CD4-positive, CD25-positive, alpha-beta regulatory T cell (primary cell): ENCODE data around the gene CD8B. TPM values are rescaled to one million over a fixed set of nuclear protein-coding genes. Genes with fewer than 3 reads are reported as not detected.
A peak's percentile ranks its signal among the peaks of the same experiment; 100 is the strongest.

Source experiments
- ATAC-seq, 2 donors: fragments of 150-1000 bp; cut with Tn5 transposase; one replicate each; pipeline ENCODE4 v1.10.0; 2021; ENCODE audit warnings: low read depth in 2 of 2, moderate number of reproducible peaks in 2 of 2, moderate library complexity in 1 of 2
- DNase-seq, 3 donors: peaks; one replicate each; pipeline versions ENCODE4 v3.0.0 to v3.0.0-alpha.2; 2012 to 2022; ENCODE audit warnings: mixed read lengths in 1 of 3
- H3K27ac ChIP-seq: one replicate; pipeline ENCODE4 v1.7.0; 2013; ENCODE audit warnings: mild to moderate bottlenecking, low read length; ENCODE audit not compliant: insufficient read depth, poor library complexity, severe bottlenecking
- H3K27me3 ChIP-seq: one replicate; pipeline ENCODE4 v1.7.0; 2013; ENCODE audit warnings: low read length; ENCODE audit not compliant: control insufficient read depth, insufficient read depth
- H3K36me3 ChIP-seq: one replicate; pipeline ENCODE4 v1.7.0; 2013; ENCODE audit warnings: mild to moderate bottlenecking, low read length, moderate library complexity; ENCODE audit not compliant: control insufficient read depth, insufficient read depth
- H3K4me1 ChIP-seq: 2 replicates; pipeline ENCODE4 v1.7.0; 2013; ENCODE audit warnings: mild to moderate bottlenecking, low read length; ENCODE audit not compliant: insufficient read depth, control insufficient read depth, poor library complexity, severe bottlenecking
- H3K4me3 ChIP-seq: one replicate; pipeline ENCODE4 v1.7.0; 2013; ENCODE audit warnings: low read depth, mild to moderate bottlenecking, low read length, moderate library complexity
- H3K9me3 ChIP-seq, 2 experiments: 1 replicate in 1 of 2; 2 replicates in 1 of 2; pipeline ENCODE4 v1.7.0; 2013; ENCODE audit warnings: low read length in 2 of 2, mild to moderate bottlenecking in 1 of 2, moderate library complexity in 1 of 2; ENCODE audit not compliant: control insufficient read depth in 2 of 2
- H3K27ac Mint-ChIP-seq, 3 donors: one replicate each; pipeline ENCODE4 v1.8.0; 2020 to 2022; ENCODE audit warnings: mild to moderate bottlenecking in 3 of 3, mixed read lengths in 3 of 3, moderate library complexity in 2 of 3
- H3K27me3 Mint-ChIP-seq: one replicate; pipeline ENCODE4 v1.8.0; 2022; ENCODE audit warnings: mild to moderate bottlenecking, mixed read lengths
- H3K36me3 Mint-ChIP-seq: one replicate; pipeline ENCODE4 v1.8.0; 2020; ENCODE audit warnings: mixed read lengths
- H3K4me1 Mint-ChIP-seq, 4 donors: one replicate each; pipeline ENCODE4 v1.8.0; 2020 to 2022; ENCODE audit warnings: mixed read lengths in 4 of 4, mild to moderate bottlenecking in 1 of 4
- H3K4me3 Mint-ChIP-seq, 4 donors: one replicate each; pipeline ENCODE4 v1.8.0; 2020 to 2022; ENCODE audit warnings: mild to moderate bottlenecking in 4 of 4, mixed read lengths in 4 of 4, moderate library complexity in 3 of 4
- H3K9me3 Mint-ChIP-seq, 7 donors: one replicate each; pipeline ENCODE4 v1.8.0; 2020 to 2022; ENCODE audit warnings: mixed read lengths in 7 of 7, mild to moderate bottlenecking in 3 of 7, moderate library complexity in 2 of 7
- polyA plus RNA-seq, 4 donors: library from polyadenylated mRNA; unstranded; fragments of 300-500 nt; fragmentation: Illumina TruSeq; gene quantifications; one replicate each; pipeline ENCODE4 v1.2.3, GENCODE V29; 2021
- total RNA-seq: library from RNA; stranded (reverse); gene quantifications from one replicate; pipeline ENCODE4 v1.2.3, GENCODE V29; 2022

CD8B gene
- total and polyA plus RNA-seq, 5 donors from 2014 or later, result 0.62 to 4.9 (median 2.9) TPM

DNA sequence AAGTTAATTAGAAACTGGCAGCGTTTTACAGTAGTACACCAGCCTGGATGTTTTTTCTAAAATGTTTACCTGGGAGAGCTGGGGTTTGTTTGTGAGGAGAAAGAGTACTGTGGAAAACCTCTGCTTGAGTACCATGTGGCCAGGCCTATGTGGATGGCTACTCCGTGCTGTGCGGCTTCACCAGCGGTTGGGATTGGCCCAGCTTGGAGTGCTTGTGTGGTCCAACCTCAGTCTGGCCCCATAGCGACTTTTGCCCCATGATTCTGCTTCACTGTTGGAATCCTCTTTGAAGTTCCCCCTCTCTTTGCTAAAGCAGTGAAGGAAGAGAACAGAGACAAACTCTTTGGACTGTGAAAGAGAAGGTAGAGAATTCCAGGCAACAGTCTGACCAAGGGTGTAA lies 86.8 kb downstream of the CD8B start:
- no peaks in the 10 kb centered on the region for H3K4me1 ChIP-seq
- H3K4me3 ChIP-seq, result no peak overlapping the region
- no peaks in the 10 kb centered on the region for H3K27me3 ChIP-seq
- no peak overlapping the region for H3K4me3 Mint-ChIP-seq
- H3K27ac Mint-ChIP-seq, result no peak overlapping the region
- H3K4me1 Mint-ChIP-seq, result peaks cover 0 to 4% (median 0%) of the 10 kb centered on the region in 4 donors
- H3K36me3 ChIP-seq, result peaks cover 51% of the 10 kb centered on the region
- no peaks in the 10 kb centered on the region for H3K9me3 Mint-ChIP-seq
- no peaks in the 10 kb centered on the region for H3K9me3 ChIP-seq
- H3K27me3 Mint-ChIP-seq, result no peaks in the 10 kb centered on the region
- peaks cover 52% of the 10 kb centered on the region for H3K36me3 Mint-ChIP-seq
- ATAC-seq, result no peak
- no peak overlapping the region for H3K27ac ChIP-seq
- DNase-seq, result no peak

DNA sequence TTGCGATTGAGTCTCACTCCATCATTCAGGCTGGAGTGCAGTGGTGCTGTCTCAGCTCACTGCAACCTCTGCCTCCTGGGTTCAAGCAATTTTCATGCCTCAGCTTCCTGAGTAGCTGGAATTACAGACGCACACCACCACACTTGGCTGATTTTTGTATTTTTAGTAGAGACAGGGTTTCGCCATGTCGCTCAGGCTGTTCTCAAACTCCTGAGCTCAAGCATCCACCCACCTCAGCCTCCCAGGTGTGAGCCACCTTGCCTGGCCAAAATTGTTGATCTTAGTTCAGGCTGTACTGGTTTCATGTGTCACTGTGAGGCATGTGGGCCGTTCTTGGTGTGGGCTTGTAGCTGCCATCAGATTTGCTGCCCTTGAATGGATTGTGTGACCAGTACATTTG lies 89.1 kb downstream of the CD8B start:
- Mint-ChIP-seq H3K9me3 (no peaks in the 10 kb centered on the region), H3K36me3 (peaks cover 62% of the 10 kb centered on the region), H3K4me1 (peaks cover 0 to 4% (median 0%) of the 10 kb centered on the region in 4 donors), H3K27me3 (no peaks in the 10 kb centered on the region), H3K4me3 (no peak overlapping the region), H3K27ac (peak overlapping the region in 1 of 3 donors; percentile 23)
- Histone ChIP-seq H3K27me3 (no peaks in the 10 kb centered on the region), H3K4me3 (no peak overlapping the region), H3K36me3 (peaks cover 68% of the 10 kb centered on the region), H3K9me3 (no peaks in the 10 kb centered on the region), H3K27ac (no peak overlapping the region), H3K4me1 (no peaks in the 10 kb centered on the region)
- ATAC-seq, result no peak
- no peak for DNase-seq

DNA sequence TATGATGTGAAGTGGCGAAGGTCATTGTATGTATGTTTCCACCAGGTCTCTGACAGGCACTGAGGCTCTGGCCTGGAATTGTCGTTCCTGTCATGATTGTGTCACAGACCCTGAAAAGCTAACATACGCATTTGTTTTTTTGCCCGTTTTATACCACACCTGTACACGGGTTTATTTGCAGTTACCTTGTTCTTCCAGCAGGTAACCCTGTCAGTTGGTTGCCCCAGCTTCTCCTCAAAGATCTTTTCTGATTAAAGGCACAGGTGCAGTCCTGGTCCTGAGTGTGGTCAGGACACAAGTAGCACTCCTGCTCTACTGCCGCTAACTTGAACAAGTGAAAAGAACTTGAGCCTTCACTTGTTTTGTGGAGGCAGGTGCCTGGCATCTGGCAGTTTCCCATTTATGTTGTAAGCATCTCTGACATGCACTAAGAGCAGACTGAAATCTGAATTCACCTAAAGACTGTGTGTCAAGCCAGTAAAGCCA lies 90.8 kb downstream of the CD8B start:
- Mint-ChIP-seq H3K36me3 (peaks cover 58% of the 10 kb centered on the region), H3K9me3 (no peaks in the 10 kb centered on the region), H3K4me3 (no peak overlapping the region), H3K27me3 (no peaks in the 10 kb centered on the region), H3K4me1 (peaks cover 0 to 4% (median 0%) of the 10 kb centered on the region in 4 donors), H3K27ac (no peak overlapping the region)
- peaks cover 84% of the 10 kb centered on the region for H3K36me3 ChIP-seq
- DNase-seq (no peak), ATAC-seq (no peak)
- no peak overlapping the region for H3K27ac ChIP-seq
- H3K9me3 ChIP-seq, result no peaks in the 10 kb centered on the region
- no peak overlapping the region for H3K4me3 ChIP-seq
- H3K27me3 ChIP-seq, result no peaks in the 10 kb centered on the region
- H3K4me1 ChIP-seq, result no peaks in the 10 kb centered on the region

DNA sequence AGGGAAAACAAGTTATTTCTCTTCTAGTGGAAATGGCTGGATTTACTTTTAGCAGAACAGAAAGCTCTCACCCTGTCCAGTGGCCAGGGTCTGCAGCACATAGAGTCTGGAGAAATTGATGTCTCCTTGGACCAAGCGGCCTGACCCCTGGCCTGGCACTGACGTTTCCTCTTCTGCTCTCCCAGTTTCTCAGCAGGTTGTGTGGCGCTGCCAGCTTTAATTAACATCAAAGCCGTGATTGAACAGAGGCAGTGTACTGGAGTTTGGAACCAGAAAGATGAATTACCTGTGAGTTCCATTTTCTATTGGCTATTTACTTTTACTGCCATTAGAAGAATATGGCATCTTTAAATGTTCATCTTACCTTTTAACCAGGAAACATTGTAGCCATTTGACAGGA lies 91.8 kb downstream of the CD8B start:
- H3K36me3 ChIP-seq, result peaks cover 86% of the 10 kb centered on the region
- Mint-ChIP-seq H3K36me3 (peaks cover 53% of the 10 kb centered on the region), H3K9me3 (no peaks in the 10 kb centered on the region), H3K27ac (no peak overlapping the region), H3K4me1 (peaks cover 1 to 6% (median 2%) of the 10 kb centered on the region in 4 donors), H3K27me3 (no peaks in the 10 kb centered on the region), H3K4me3 (peak overlapping the region in 1 of 4 donors; percentile 28)
- DNase-seq (no peak), ATAC-seq (no peak)
- H3K27ac ChIP-seq, result no peak overlapping the region
- H3K4me1 ChIP-seq, result no peaks in the 10 kb centered on the region
- no peaks in the 10 kb centered on the region for H3K9me3 ChIP-seq
- H3K4me3 ChIP-seq, result no peak overlapping the region
- H3K27me3 ChIP-seq, result no peaks in the 10 kb centered on the region

DNA sequence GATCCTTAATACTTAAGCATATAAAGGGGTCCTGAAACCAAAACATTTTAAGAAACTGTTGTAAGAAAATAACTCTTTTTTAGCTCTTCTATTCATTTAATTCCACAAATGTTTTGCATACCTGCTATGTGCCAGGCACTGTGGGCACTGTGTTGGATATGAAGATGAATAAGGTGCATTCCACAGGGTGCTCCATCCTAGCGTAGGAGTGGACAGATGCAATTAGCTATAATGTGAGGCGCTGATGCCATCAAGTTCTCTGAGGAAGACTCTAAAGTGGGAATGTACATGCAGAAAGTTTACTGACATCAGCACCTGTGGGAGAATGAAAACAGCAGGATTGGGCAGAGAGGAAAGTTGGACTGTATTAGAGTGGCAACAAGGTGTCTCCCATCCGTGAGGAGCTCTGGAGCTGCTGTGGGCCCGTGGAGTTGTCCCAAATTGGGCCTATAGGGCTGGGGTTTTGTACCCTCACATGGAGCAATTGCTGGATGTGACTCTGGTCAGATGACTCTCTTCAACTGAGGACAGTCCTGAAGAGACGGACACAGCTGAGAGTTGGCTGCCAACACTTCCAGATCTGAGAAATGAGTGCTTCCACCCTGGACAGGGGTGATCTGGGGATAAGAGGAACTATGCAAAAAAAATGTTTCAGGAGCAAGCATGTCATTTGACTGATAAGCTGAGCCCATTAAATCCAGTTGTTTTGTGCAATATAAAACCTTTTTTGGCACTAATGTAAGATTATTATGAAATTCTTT lies 93.3 kb downstream of the CD8B start:
- no peak overlapping the region for H3K4me3 ChIP-seq
- Mint-ChIP-seq H3K27me3 (no peaks in the 10 kb centered on the region), H3K27ac (no peak overlapping the region), H3K9me3 (no peaks in the 10 kb centered on the region), H3K4me3 (peak overlapping the region in 1 of 4 donors; percentile 47), H3K36me3 (peaks cover 41% of the 10 kb centered on the region), H3K4me1 (peaks cover 8 to 13% (median 9%) of the 10 kb centered on the region in 4 donors)
- DNase-seq, result no peak
- ATAC-seq, result no peak
- no peaks in the 10 kb centered on the region for H3K9me3 ChIP-seq
- no peak overlapping the region for H3K27ac ChIP-seq
- H3K27me3 ChIP-seq, result no peaks in the 10 kb centered on the region
- H3K36me3 ChIP-seq, result peaks cover 71% of the 10 kb centered on the region
- no peaks in the 10 kb centered on the region for H3K4me1 ChIP-seq

Other genes starting within 250 kb of the CD8B start
- gene RNF103, start 238.0 kb downstream of the CD8B start, total RNA-seq, result 79.3 TPM
- gene RNF103, start 238.0 kb downstream of the CD8B start, polyA plus RNA-seq, result 1 to 10 TPM; 2.7 to 6.0 (median 3.9) TPM
- 27.6 TPM for gene RMND5A, start 141.6 kb downstream of the CD8B start, total RNA-seq
- 10 to 100 TPM; 13.5 to 24.0 (median 15.3) TPM for gene RMND5A, start 141.6 kb downstream of the CD8B start, polyA plus RNA-seq
- not detected for gene CD8A, start 71.0 kb downstream of the CD8B start, total RNA-seq
- 1 to 10 TPM in 1 of 4 donors, under 1 TPM in 3; 0.24 to 1.8 (median 0.57) TPM for gene CD8A, start 71.0 kb downstream of the CD8B start, polyA plus RNA-seq
- 19.3 TPM for gene RGPD1, start 80.2 kb upstream of the CD8B start, total RNA-seq
- 10 to 100 TPM in 3 of 4 donors, 1 to 10 TPM in 1; 5.7 to 38.5 (median 21.8) TPM for gene RGPD1, start 80.2 kb upstream of the CD8B start, polyA plus RNA-seq
- 8.2 TPM for gene PLGLB1, start 160.0 kb upstream of the CD8B start, total RNA-seq
- gene PLGLB1, start 160.0 kb upstream of the CD8B start, polyA plus RNA-seq, result 1 to 10 TPM in 1 of 4 donors, under 1 TPM in 2, not detected in 1; 0.30 to 1.3 (median 1.00) TPM